Skeletal muscle satellite cell (primary cell): Measurements from ENCODE around the gene OR51A4.

Experiments
- H3K27me3 ChIP-seq: 2 replicates; pipeline ENCODE4 v1.7.0; 2013; ENCODE audit warnings: low read length; ENCODE audit not compliant: control insufficient read depth, insufficient read depth
- H3K36me3 ChIP-seq: 2 replicates; pipeline ENCODE4 v1.7.0; 2013; ENCODE audit warnings: mild to moderate bottlenecking, control low read depth, low read length; ENCODE audit not compliant: insufficient read depth
- H3K4me1 ChIP-seq: 2 replicates; pipeline ENCODE4 v1.7.0; 2013; ENCODE audit warnings: low read length; ENCODE audit not compliant: control insufficient read depth, insufficient read depth
- H3K4me2 ChIP-seq: 2 replicates; pipeline ENCODE4 v1.7.0; 2013; ENCODE audit warnings: mild to moderate bottlenecking, low read length
- H3K4me3 ChIP-seq: 2 replicates; pipeline ENCODE4 v1.7.0; 2013; ENCODE audit warnings: low read length
- H3K9ac ChIP-seq: 2 replicates; pipeline ENCODE4 v1.7.0; 2013; ENCODE audit warnings: mild to moderate bottlenecking, low read depth, low read length, moderate library complexity
- H3K9me3 ChIP-seq: replicated peaks from 2 replicates; pipeline ENCODE4 v1.7.0; 2013; ENCODE audit warnings: mild to moderate bottlenecking, control low read depth, low read length

Gene OR51A4

DNA sequence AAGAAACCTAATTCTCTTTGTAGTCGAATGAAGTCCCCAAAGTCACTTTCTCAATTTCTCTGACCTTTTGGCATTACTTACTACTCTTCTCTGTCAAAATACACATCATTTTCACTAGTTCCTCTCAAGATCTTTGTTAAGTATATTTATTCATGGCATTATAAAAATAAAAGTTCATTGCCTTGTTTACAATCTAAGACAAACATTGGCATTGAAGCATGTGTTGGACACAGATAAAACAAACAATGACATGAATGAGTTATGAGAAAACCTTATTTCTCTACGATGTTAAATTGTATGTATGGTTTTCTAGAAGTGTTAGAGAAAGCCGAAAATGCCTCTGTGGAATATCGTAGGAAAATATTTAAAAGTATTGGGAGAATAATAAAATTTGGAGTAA lies 14.7 kb downstream of the OR51A4 start:
- Histone ChIP-seq H3K36me3 (no peaks in the 10 kb centered on the region), H3K9ac (no peak overlapping the region), H3K4me1 (no peaks in the 10 kb centered on the region), H3K9me3 (no peaks in the 10 kb centered on the region), H3K4me3 (no peak overlapping the region), H3K4me2 (no peak overlapping the region), H3K27me3 (peaks cover 17% of the 10 kb centered on the region)

DNA sequence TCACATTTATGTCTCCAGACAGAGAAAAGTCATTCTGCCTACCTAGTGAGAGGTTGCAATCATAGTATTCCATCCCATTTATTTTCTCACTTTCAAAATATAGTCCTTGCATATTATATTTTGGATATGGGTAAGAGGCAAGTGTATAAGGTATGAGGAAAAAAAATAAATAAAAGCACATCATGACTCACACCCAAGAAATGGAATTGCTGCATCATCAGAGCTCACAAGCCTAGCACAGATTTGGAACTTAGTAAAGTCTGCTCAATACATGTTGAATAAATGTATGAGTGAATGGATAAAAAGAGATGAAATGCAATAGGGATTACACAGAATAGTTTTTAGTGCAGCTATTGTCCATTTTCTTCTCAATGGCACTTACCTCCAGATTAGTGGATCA lies 20.8 kb downstream of the OR51A4 start:
- H3K9me3 ChIP-seq, result no peaks in the 10 kb centered on the region
- H3K9ac ChIP-seq, result no peak overlapping the region
- H3K4me1 ChIP-seq, result no peaks in the 10 kb centered on the region
- H3K36me3 ChIP-seq, result no peaks in the 10 kb centered on the region
- H3K27me3 ChIP-seq, result peaks cover 9% of the 10 kb centered on the region
- no peak overlapping the region for H3K4me3 ChIP-seq
- H3K4me2 ChIP-seq, result no peak overlapping the region

DNA sequence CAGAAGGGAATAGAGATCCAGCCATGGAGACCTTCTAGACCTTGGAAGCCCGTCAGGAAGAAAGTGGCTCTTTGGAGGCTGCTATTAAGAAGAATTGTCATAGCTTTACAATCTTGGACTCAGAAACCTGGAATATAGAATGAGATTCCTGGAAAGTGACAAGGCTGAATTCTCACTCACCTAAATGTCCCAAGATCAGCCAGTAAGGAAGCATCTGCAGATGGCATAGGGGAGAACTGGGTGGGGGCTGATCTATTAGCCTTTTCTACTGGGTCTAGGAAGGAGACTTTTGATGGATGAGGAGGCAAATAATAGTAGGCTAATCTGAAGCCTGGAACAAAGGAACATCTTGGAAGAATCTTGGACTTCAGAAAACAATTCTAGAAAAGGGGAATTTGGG lies 23.2 kb downstream of the OR51A4 start, which contains the start of gene OR51G1:
Gene OR51G1 (minus strand): TSS at position 101 of the 400 bp plus-strand sequence. CDS start 0 bp downstream, at position 101.
- H3K9ac ChIP-seq, result no peak within 1 kb of the TSS
- no peaks in the 10 kb centered on the region for H3K36me3 ChIP-seq
- H3K4me2 ChIP-seq, result no peak within 1 kb of the TSS
- no peak within 1 kb of the TSS for H3K4me3 ChIP-seq
- no peaks in the 10 kb centered on the region for H3K4me1 ChIP-seq
- H3K9me3 ChIP-seq, result no peaks in the 10 kb centered on the region
- H3K27me3 ChIP-seq, result peaks cover 5% of the 10 kb centered on the region

DNA sequence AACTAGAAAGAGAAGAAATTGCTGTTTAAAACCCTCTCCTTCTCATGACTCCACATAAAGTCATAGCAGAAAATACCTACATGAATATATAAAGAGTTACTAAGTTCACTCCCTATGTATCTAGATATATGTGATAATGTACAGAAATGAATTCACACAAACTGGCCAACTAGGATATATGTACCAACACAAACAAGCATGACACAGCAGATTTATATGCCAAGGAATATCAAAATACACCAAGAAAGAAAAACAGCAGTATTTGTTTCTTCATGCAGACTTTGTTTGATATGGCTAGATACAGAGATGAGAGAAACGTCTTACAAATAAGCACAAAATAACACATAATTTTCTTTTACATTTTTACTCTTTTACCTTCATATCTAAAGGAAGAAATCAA lies 25.1 kb downstream of the OR51A4 start:
- H3K36me3 ChIP-seq, result no peaks in the 10 kb centered on the region
- no peaks in the 10 kb centered on the region for H3K9me3 ChIP-seq
- no peak overlapping the region for H3K4me2 ChIP-seq
- peaks cover 11% of the 10 kb centered on the region for H3K27me3 ChIP-seq
- H3K9ac ChIP-seq, result no peak overlapping the region
- H3K4me3 ChIP-seq, result no peak overlapping the region
- H3K4me1 ChIP-seq, result no peaks in the 10 kb centered on the region

DNA sequence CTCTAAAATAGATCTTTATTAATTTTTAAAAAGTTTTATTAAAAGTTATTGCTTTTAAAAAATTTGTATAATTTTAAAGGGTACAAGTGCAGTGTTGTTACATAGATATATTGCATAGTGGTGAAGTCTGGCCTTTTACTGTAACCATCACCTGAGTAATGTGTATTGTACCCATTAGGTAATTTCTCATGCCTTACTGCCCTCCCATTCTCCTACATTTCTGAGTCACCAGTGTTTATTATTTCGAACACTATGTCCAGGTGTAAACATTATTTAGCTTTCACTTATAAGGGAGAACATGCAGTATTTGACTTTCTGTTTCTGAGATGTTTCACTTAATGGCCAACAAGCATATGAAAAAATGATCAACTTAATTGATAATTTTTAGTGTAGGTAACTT lies 25.6 kb downstream of the OR51A4 start:
- Histone ChIP-seq H3K27me3 (peaks cover 11% of the 10 kb centered on the region), H3K9ac (no peak overlapping the region), H3K4me3 (no peak overlapping the region), H3K36me3 (no peaks in the 10 kb centered on the region), H3K4me2 (no peak overlapping the region), H3K9me3 (no peaks in the 10 kb centered on the region), H3K4me1 (no peaks in the 10 kb centered on the region)

DNA sequence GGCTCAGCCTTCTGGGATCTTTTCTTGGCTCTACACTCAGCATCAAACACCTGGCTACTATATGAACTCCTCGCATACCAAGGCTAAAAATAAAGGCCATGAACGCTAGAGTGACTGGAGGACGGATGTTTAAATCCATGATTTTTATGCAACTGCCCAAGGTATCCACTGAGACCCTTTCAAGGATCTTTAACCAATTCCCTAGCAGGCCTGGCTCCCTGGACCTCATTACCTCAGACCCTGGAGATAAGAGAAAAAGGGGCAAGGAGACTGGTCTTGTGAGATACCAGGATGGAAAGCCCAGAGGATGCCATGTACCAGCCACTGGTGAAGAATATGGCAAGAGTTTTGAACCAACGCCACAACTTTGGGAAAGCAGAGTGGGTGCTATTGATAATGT lies 28.2 kb downstream of the OR51A4 start, which contains the start of gene OR51G2:
Gene OR51G2 (minus strand): TSS at position 101 of the 400 bp plus-strand sequence. CDS start 3,687 bp downstream, outside the sequence.
- Histone ChIP-seq H3K9me3 (no peaks in the 10 kb centered on the region), H3K9ac (no peak within 1 kb of the TSS), H3K4me3 (no peak within 1 kb of the TSS), H3K27me3 (peaks cover 8% of the 10 kb centered on the region), H3K4me2 (no peak within 1 kb of the TSS), H3K36me3 (no peaks in the 10 kb centered on the region), H3K4me1 (no peaks in the 10 kb centered on the region)

DNA sequence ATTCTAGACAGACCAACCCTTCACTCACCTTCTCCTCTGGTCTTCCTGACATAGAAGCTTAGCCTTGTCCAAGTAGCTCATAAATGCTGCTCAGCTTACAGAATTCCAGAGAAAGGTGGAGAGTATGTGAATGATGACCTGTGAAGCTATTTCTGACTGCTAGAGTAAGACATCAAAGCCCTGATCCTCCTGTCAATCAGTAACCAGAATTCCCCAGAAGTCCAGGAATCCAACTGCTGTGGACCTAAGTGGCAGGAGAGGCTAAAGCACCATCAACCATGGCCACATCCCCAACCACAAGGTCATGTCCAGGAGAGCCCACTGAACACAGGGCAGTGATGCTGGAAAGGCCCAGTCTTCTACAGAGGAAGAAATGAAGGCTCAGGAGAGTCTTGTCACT lies 30.8 kb downstream of the OR51A4 start:
- no peaks in the 10 kb centered on the region for H3K36me3 ChIP-seq
- H3K4me1 ChIP-seq, result no peaks in the 10 kb centered on the region
- H3K4me2 ChIP-seq, result no peak overlapping the region
- H3K27me3 ChIP-seq, result peaks cover 8% of the 10 kb centered on the region
- no peaks in the 10 kb centered on the region for H3K9me3 ChIP-seq
- H3K9ac ChIP-seq, result no peak overlapping the region
- no peak overlapping the region for H3K4me3 ChIP-seq

DNA sequence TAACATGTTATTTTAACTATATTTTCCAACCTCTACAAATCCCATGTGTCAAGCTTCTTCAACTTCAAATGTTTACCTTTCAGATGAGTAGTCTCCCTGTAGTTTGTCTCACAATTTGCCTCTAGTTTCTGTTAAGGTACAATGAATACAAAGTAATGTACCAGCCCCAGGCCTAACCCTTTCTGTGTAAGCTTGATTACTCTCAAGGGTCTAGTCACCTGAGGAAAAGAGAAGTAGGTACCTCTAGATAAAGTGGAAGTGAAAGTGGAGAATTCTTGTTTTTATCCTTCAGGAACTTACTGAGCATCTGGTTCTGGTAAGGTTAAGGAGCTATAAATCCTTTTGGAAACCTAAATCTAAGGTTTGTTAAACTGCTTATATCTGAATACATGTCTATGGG lies 43.9 kb downstream of the OR51A4 start, which contains the start of gene OR51A7:
Gene OR51A7 (plus strand): TSS at position 300 of the 400 bp plus-strand sequence. CDS start 3,587 bp downstream, outside the sequence.
- Histone ChIP-seq H3K4me2 (no peak within 1 kb of the TSS), H3K27me3 (no peaks in the 10 kb centered on the region), H3K36me3 (no peaks in the 10 kb centered on the region), H3K9me3 (no peaks in the 10 kb centered on the region), H3K4me1 (no peaks in the 10 kb centered on the region), H3K4me3 (no peak within 1 kb of the TSS), H3K9ac (no peak within 1 kb of the TSS)
